HG03025 (cell line): ENCODE data around the gene MGP.

Source experiments
- ATAC-seq: cut with Tn5 transposase; IDR thresholded peaks from one replicate; pipeline ENCODE4 v1.9.1; 2021; ENCODE audit warnings: mild to moderate bottlenecking, moderate library complexity; ENCODE audit not compliant: unreplicated experiment, low FRiP score

Gene MGP

GRCh38 chr12:14871247-14871646, 14.4 kb downstream of the MGP start:
- ATAC-seq = no peak

- no peak for ATAC-seq
These were observed 16.6 kb downstream of the MGP start for GRCh38 chr12:14868916-14869506.

GRCh38 chr12:14860490-14860889, 25.2 kb downstream of the MGP start:
- ATAC-seq = no peak

GRCh38 chr12:14858513-14858912, 27.1 kb downstream of the MGP start:
- ATAC-seq = no peak

GRCh38 chr12:14854586-14855183, 31.0 kb downstream of the MGP start:
- ATAC-seq = peak; percentile 49

GRCh38 chr12:14853961-14854360, 31.7 kb downstream of the MGP start:
- no peak for ATAC-seq

GRCh38 chr12:14852880-14853279, 32.8 kb downstream of the MGP start:
- no peak for ATAC-seq

- peak; percentile 98 for ATAC-seq
These were observed 34.6 kb downstream of the MGP start for GRCh38 chr12:14850929-14851663.

GRCh38 chr12:14849661-14850060, 36.0 kb downstream of the MGP start:
- no peak for ATAC-seq

GRCh38 chr12:14846876-14847580, 38.6 kb downstream of the MGP start:
- no peak for ATAC-seq

- ATAC-seq = no peak
These were observed 39.5 kb downstream of the MGP start for GRCh38 chr12:14846042-14846587.

GRCh38 chr12:14845350-14845750, 40.3 kb downstream of the MGP start:
- ATAC-seq = no peak

- no peak for ATAC-seq
These were observed 41.3 kb downstream of the MGP start for GRCh38 chr12:14844401-14844800.

GRCh38 chr12:14843425-14843887, 42.2 kb downstream of the MGP start, which contains the start of gene ART4:
ART4 (minus strand) TSS chr12:14843526; CDS start chr12:14843113, 413 bp downstream.
- ATAC-seq = no peak

GRCh38 chr12:14842315-14842714, 43.3 kb downstream of the MGP start:
- no peak for ATAC-seq

- no peak for ATAC-seq
These were observed 43.9 kb downstream of the MGP start for GRCh38 chr12:14841761-14842160.

- ATAC-seq = no peak
These were observed 45.0 kb downstream of the MGP start for GRCh38 chr12:14840616-14841015.

GRCh38 chr12:14839262-14839661, 46.4 kb downstream of the MGP start:
- ATAC-seq = no peak

GRCh38 chr12:14836336-14837210, 49.1 kb downstream of the MGP start:
- ATAC-seq = no peak

GRCh38 chr12:14834509-14834908, 51.1 kb downstream of the MGP start:
- no peak for ATAC-seq
